Measurements from ENCODE around the gene LRRK1.

The LRRK1 gene

DNA sequence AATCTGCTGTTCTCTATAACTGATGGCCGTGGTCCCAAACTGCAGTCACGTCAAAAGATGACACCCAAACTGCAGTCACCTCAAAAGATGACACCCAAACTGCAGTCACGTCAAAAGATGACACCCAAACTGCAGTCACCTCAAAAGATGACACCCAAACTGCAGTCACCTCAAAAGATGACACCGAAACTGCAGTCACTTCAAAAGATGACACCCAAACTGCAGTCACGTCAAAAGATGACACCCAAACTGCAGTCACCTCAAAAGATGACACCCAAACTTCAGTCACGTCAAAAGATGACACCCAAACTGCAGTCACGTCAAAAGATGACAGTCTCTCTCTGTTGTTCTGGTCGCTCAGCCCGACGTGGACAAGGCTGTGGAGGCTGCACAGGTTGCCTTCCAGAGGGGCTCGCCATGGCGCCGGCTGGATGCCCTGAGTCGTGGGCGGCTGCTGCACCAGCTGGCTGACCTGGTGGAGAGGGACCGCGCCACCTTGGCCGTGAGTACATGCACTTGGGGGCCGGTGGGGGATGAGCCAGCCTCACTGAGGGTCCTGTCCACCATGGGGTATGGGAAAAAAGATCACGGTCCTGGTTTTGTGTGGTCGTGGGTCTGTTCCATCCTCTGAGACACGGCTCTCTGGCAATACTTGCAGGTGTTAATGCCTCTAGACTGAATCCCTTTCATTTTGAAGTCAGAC lies 31.8 kb upstream of the LRRK1 start:
- no peak overlapping the region for H3K4me3 ChIP-seq
- DNase-seq = peak in 1 of 2 donors; percentile 43
- H3K36me3 ChIP-seq = no peaks in the 10 kb centered on the region
- TF ChIP-seq, protein P1, sequence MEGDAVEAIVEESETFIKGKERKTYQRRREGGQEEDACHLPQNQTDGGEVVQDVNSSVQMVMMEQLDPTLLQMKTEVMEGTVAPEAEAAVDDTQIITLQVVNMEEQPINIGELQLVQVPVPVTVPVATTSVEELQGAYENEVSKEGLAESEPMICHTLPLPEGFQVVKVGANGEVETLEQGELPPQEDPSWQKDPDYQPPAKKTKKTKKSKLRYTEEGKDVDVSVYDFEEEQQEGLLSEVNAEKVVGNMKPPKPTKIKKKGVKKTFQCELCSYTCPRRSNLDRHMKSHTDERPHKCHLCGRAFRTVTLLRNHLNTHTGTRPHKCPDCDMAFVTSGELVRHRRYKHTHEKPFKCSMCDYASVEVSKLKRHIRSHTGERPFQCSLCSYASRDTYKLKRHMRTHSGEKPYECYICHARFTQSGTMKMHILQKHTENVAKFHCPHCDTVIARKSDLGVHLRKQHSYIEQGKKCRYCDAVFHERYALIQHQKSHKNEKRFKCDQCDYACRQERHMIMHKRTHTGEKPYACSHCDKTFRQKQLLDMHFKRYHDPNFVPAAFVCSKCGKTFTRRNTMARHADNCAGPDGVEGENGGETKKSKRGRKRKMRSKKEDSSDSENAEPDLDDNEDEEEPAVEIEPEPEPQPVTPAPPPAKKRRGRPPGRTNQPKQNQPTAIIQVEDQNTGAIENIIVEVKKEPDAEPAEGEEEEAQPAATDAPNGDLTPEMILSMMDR (IDR thresholded peaks at IDR 0.05) = no peak
- H3K27me3 ChIP-seq = peaks cover 0 to 10% of the 10 kb centered on the region in 2 donors
- intact Hi-C loops (cut with DNase I; ENCODE audit: low total_unique reads) = no loop called here
- H3K4me1 ChIP-seq = peaks cover 0 to 14% (median 8%) of the 10 kb centered on the region in 4 donors
- no peaks in the 10 kb centered on the region for H3K9me3 ChIP-seq
- H3K27ac ChIP-seq = no peak overlapping the region

DNA sequence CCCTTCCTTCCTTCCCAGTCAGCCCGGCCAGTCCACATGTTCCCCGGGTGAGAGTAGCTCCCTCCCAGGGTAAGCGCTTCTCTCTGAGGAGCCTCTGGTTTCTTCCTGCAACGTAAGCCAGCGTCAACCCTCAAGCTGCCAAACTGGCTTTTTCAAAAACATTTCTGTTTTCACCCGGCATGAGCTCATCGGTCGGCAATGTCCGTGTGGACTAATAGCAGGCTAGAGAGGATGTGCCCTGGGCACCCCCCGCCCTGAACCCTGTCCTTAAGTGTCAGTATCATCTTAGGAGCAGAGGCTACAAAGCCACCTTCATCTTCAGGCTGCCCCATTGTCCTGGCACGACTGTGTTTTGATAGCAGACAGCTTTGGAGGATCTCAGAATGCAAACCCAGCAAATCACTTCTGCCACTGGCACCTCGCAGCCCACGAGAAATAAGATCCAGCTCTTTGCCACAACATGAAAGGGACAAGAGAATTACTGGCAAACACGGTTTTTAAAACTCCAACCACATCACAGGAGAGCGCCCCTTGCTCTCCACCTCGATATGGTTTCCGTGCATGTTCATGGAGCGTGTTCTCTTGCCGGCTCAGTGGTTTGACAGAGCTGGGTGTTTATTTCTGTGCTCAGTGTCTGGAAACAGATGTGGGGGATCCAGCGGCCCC lies 29.6 kb upstream of the LRRK1 start:
- peak; percentile 50 to 77 for DNase-seq
- peaks cover 0 to 10% of the 10 kb centered on the region in 2 donors for H3K27me3 ChIP-seq

DNA sequence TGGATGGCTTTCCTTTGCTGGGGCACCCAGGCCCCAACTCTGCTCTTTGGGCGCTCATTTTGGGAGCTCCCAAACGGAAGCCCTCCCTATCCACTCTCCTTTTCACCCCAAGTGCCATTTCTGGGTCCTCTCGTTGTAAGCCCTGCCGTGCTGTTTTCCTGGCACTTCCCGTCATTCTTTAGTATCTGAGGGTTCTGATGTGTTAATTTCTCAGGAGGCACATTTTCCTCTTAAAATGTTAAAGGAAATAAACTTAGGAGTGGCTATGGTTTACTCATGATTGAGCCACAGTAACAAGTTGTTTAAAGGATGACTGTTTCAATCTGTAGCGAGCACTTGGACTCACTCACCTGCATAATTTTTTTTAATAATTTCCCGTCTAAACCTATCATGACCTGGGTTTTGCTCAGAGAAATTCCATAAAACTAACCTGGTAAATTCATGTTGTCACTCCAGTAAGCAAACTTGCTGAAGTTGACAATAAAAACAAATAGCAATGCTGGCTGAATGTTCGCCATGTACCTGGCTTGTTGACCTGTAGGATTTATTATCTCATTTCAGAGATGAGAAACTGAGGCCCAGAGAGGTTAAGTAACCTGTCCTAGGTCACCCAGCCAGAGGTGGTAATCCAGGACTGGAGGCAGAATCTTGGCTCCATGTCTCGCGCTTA lies 29.0 kb upstream of the LRRK1 start:
- H3K27ac ChIP-seq = peak overlapping the region in 1 of 2 donors; percentile 23
- H3K4me1 ChIP-seq = peaks cover 0 to 30% (median 20%) of the 10 kb centered on the region in 4 donors
- peaks cover 0 to 6% of the 10 kb centered on the region in 2 donors for H3K27me3 ChIP-seq
- TF ChIP-seq, protein P1 (IDR thresholded peaks at IDR 0.05) = no peak
- no peak for DNase-seq
- no peaks in the 10 kb centered on the region for H3K36me3 ChIP-seq
- no peaks in the 10 kb centered on the region for H3K9me3 ChIP-seq
- H3K4me3 ChIP-seq = no peak overlapping the region
- intact Hi-C loops (cut with DNase I; ENCODE audit: low total_unique reads) = no loop called here

More for the DNA sequence above, 29.6 kb upstream of the LRRK1 start:
- intact Hi-C loops (cut with DNase I; ENCODE audit: low total_unique reads) = no loop called here
- H3K4me3 ChIP-seq = peak overlapping the region in 1 of 2 donors; percentile 3
- no peaks in the 10 kb centered on the region for H3K9me3 ChIP-seq
- peaks cover 0 to 25% (median 19%) of the 10 kb centered on the region in 4 donors for H3K4me1 ChIP-seq
- TF ChIP-seq, protein P1 (IDR thresholded peaks at IDR 0.05) = no peak
- H3K27ac ChIP-seq = peak overlapping the region; percentile 18 to 23
- no peaks in the 10 kb centered on the region for H3K36me3 ChIP-seq

GRCh38 chr15:100890850-100891249 lies 28.3 kb upstream of the LRRK1 start:
- Histone ChIP-seq H3K9me3 (no peaks in the 10 kb centered on the region), H3K4me1 (peaks cover 0 to 30% (median 20%) of the 10 kb centered on the region in 4 donors), H3K27me3 (peaks cover 0 to 4% of the 10 kb centered on the region in 2 donors), H3K4me3 (no peak overlapping the region), H3K36me3 (no peaks in the 10 kb centered on the region), H3K27ac (no peak overlapping the region)
- TF ChIP-seq, protein P1 (IDR thresholded peaks at IDR 0.05) = no peak
- intact Hi-C loops (cut with DNase I; ENCODE audit: low total_unique reads) = no loop called here
- no peak for DNase-seq

- Histone ChIP-seq H3K36me3 (no peaks in the 10 kb centered on the region), H3K4me1 (peaks cover 0 to 30% (median 20%) of the 10 kb centered on the region in 4 donors), H3K27me3 (no peaks in the 10 kb centered on the region), H3K27ac (no peak overlapping the region), H3K9me3 (no peaks in the 10 kb centered on the region), H3K4me3 (no peak overlapping the region)
- intact Hi-C loops (cut with DNase I; ENCODE audit: low total_unique reads) = no loop called here
- TF ChIP-seq, protein P1 (IDR thresholded peaks at IDR 0.05) = no peak
- no peak for DNase-seq
Observed at GRCh38 chr15:100891307-100892012, 27.7 kb upstream of the LRRK1 start.

Measured in tibial artery (tissue), 4 donors.